CD4-positive, alpha-beta T cell treated with Interleukin-15 for 4 hours (primary cell): Measurements from ENCODE around the gene POU6F2.

ENCODE experiments used
- DNase-seq: peaks from one replicate; pipeline ENCODE4 v3.0.0-alpha.2; 2020; ENCODE audit warnings: low spot score

POU6F2 gene

DNA sequence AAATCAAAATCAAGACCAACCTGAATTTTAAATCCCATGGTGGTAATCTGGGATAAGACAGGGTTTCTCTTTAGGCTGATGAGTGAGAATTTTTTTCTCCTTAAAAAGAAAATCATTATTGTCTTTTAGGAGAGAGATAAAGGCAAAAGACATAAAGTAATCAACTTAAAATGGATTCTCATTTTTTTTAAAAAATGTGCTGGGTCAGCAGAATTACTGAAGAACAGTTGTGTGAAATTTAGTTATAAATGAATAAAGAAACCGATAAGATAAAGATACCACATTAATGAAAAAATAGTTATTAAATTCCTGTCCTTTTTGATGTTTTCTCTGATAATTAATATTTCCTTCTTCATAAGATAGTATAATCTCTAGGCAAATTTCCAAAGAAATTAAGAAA, 427.2 kb downstream of the POU6F2 start:
- DNase-seq = no peak

DNA sequence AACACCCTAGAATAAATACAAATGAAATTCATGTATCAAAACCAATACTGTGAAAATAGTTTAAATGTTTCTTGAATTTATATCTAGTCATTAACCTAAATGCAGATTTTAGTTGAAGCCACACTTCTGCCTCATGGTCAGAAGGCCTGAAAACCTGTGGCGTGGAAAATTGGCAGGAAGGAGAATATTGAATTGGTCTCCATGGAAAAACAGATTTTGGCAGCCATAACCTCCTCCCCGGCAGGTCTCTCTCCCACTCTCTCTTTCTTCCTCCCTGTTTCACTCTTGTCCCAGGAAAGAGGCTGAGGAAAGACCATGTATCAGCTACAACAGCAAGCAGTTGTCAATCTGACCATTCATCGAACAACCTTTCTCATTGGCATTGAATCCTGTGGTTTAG, 427.9 kb downstream of the POU6F2 start:
- DNase-seq = no peak

DNA sequence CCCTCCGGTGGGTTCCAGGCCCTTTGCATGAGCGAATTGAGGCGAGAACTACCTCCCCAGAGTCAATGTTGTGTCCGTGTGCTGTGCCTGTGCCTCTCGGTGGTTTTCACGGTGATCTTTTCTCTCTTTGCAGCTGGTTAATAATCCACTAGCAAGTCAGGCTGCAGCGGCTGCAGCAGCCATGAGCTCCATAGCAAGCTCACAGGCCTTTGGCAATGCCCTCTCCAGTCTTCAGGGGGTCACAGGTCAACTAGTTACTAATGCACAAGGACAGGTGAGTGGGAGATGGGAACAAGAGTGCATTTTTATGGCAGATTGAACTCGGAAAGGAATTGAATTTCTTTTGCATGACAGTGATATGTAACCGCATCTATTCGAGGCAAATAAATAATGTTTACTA, 428.8 kb downstream of the POU6F2 start:
- no peak for DNase-seq

DNA sequence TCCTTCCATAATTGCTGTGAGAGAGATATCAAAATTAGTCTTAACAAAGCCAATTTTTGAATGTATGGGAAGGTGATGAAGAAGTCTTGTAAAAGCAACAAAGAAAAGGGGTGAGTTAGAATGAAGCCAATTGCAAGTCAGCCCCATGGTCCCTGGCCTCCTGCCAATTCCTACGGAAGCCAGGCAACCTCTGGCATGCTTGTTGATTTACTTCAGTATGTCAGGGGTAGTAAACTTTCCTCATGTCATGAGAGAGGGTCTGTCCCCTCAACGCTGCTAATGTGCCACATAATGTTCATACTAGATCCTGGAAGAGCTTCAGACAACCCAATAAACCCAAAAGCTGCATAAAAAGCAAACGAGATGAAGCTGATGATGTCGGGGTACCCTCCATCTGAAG, 429.4 kb downstream of the POU6F2 start:
- no peak for DNase-seq

DNA sequence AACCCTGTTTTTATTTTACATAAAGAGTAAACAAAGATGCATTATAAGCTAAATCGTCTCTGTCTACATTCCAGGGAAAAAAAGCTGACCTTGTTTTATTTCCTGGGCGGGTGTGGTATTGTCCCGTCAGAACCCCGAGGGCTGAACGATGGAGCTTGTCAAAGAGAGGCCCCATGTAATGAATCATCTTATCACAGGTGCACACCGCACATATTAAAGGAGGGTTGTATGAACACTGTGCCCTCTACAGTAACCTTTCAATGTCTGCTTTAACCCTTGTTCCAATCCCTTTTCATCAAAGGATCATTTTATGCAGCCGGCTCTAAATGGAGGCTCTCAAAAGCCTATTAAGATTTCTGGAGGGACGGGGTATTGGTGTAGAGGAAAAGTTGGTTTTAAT, 430.0 kb downstream of the POU6F2 start:
- DNase-seq = no peak

DNA sequence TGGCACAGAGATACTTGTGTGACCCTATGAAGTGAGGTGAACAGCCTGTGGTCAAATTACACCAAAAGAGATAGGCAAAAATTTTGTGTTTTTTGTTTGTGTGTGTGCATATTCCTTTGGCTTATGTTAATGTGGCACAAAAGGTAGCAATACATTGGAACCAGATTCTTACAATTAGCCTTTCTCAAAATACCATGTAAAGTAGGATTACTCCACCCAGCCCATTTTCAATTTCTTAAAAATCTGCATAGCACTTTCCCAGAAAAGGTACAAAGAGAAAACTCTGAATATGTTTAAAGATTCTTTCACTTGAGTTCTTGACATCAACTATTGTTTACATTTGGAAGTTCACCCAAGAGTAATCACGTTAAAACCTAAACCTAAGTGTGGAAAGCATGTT, 431.2 kb downstream of the POU6F2 start:
- DNase-seq = no peak

DNA sequence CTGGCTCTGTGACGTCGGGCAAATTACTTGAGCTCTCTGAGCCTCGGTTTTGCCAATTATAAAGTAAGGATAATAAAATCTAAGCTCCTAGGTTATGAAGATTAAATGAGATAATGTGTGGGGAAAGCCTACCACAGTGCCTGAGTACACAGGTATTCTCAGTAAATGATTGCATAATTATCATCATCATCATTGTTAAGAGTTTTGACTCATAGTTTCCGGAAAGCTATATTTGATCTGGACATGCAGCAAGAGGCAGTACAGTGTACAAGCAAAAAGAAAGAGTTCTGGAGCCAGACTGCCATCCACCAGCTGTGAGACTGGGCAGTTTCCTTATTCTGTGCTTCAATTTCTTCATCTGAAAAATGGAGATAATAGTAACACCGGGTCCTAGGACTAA, 432.9 kb downstream of the POU6F2 start:
- no peak for DNase-seq

DNA sequence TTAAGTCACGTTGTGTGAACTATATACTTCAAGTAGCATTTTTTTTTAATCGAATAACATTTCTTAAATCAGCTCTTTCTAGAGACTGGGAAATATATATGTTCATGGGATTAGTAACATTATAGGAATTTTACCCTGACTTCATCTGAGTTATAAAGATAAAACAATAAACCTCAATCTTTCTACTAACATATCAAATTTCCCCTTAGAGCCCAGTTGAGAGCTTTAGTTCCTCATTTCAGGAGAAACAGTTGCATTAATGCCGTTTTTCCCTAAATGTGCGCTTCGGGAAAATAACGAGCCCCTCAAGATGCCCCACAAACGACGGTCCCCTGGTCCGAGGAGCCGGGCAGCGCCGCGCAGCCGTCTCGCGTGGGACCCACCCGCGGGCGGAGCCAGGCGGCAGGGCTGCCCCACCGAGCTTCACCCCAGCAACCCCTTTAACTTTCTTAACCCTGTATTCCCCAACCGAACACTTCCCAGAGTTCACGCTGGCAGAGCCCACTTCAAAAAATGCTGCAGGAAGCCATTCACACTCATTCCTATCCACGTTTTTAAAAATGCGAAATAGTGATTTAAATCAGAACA, 436.0 kb downstream of the POU6F2 start:
- no peak for DNase-seq

DNA sequence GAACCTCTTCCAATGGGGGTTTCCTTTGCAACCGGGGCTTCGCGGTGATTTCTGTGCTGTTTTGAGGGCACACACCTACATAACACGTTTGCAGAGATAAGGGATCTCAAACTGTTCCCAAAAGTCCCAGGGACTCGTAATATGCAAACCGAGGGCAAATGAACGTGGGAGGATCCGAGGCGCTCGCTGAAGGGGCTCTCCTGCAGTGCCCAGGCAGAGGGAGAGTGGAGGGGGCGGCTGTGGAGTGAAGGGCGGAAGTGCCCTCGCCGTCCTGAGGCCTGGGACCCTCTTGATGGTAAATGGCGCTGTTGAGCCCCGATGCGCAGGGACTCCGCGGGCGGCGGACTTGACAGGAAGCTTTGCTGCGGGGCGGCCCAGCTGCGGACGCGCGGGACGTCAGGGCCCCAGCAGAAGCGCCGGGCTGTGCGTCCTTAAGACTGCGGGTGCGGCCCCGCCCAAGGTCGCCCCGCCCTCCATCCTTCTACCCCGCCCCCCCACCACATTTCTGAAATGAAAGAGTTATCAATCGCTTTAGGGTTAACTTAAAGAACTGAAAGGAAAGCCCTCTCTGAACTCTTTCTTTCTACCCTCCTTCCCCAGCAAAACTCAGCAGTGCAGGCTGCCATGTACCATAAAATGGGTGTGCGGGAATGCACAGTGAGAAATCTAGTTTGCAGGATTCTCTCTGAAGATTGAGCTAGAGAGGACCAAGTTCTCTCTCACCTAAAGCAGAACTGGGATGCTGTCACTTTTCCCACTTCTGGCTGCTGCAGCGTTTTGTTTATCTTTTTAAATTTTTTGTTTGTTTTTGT, 436.7 kb downstream of the POU6F2 start:
- peak; percentile 17 for DNase-seq

DNA sequence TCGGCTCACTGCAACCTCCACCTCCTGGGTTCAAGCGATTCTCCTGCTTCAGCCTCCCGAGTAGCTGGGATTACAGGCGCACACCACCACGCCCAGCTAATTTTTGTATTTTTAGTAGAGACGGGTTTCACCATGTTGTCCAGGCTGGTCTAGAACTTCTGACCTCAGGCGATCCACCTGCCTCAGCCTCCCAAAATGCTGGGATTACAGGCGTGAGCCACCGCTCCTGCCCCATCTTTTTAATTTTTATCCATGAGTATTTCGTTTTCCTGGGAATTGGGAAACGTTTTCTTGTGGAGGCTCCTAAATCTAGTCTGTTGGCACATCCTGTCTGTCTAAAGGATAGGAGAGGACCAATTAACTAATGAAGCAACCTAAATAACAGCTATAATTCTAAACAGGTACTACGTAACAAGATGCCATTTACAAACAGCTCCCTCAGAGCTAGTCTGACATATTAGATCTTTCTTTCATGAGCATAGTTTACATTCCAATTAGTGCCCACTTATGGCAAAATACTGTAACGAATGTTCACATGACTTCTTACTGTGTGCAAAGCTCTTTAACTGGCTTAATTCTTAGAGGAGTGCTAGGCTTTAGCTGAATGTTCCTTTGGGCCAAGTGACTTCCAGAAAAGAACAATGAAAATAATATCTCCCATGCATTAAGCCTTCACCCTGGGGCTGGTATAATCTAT, 437.5 kb downstream of the POU6F2 start:
- DNase-seq = no peak

DNA sequence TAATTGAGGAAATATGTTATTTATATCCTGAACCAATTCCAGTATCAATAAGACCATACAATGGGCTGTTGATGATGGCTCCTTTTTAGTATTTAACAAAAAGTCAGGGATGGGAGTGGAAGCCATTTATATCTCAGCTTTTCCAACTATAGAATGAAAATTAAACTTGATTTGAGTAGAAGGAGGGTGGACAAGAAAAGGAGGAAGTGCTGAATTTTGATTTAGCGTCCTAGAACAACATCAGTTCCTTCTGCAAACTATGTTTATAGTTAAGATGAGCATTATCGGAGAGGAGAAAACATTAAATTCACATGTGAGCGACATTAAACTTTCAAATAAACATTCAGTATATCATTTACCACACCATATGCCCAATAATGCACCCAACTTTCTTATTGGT, 439.2 kb downstream of the POU6F2 start:
- DNase-seq = no peak

DNA sequence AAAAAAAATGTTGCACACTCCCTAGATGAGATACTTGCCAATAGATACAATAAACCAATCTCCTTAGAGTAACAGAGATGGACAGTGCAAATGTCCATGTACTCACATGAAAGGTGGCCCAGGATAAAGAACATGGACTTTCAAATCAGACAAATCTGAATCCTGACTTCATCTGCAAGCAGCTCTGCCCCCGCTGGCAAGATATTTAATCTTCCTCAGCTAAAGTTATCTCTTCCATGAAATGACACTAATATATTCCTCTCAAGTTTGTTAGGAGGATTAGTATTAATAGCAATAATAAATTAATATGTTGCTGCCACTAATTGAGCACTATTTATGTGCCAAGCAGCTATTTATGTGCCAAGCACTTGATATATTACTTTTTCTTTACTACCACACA, 439.9 kb downstream of the POU6F2 start:
- DNase-seq = no peak

DNA sequence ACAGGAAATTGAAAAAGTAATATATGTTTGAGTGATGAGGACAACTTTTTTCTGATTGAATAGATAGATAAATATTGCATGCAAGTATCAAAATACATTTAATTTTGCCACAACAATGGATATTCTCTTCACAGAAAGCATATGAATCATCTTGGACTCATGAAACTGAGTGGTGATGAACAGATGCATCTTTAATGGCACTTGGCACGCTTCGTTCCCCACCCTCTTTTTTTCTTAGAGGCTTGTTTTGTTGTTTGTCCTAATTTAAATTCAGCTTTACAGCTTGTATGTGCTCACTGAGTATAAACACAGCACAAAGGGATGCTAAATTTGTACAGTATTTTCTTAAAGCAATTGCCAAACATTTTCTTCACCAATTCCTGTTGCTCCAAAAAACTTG, 443.5 kb downstream of the POU6F2 start:
- no peak for DNase-seq

DNA sequence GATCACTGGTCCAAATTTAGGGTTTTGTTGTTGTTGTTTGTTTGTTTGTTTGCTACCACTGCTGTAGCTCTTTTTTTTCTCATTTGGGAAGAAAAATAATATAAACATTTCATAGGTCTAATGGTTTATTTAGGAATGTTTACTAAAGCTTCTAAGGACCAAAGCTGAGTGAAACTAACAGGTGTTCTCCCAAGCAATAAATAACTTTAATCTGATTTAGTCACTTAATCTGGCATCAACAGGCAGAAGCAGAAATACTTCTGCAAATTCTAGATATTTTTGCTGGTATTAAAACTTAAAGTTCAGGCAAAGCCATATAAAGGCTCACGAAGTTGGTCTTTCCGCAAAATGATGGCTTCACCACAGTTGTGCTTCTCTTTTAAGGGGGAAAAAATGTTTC, 444.0 kb downstream of the POU6F2 start:
- DNase-seq = no peak

DNA sequence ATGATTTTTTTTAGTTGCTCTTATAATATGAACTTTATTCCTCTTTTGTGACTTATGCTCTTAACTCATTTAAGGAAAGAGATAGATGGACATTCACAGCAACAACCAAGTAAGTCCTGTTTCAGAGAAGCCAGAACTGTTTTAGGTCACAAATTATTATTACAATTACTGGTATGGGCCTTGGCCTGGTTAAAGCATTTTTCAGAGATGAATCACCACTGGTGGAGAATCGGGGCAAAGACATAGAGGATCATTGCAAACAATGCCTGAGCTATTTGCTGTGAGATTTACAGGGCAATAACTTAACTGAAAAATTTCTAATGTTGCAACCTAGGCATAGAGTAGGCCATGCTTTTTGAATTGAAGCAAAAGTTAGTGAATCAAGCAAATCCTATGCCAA, 450.5 kb downstream of the POU6F2 start:
- no peak for DNase-seq

DNA sequence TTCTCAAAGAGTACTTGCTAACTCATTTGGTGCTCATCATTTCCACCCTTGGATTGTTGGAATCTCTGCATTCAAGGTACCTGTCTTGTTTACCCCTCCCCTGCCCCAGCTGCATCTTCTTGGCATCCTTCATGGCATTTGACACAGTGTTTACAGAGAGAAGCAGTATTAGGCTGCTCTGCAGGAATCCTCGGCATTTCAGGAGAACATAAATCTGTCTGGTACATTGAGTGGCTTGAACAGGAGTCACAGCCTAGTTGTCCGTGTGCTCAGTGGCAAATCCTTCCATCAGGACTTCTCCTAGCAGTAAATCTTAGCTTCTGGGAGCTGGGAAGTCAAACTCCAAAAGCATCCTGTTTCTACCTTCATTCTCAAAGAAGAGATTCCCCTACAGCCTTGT, 451.7 kb downstream of the POU6F2 start:
- no peak for DNase-seq

DNA sequence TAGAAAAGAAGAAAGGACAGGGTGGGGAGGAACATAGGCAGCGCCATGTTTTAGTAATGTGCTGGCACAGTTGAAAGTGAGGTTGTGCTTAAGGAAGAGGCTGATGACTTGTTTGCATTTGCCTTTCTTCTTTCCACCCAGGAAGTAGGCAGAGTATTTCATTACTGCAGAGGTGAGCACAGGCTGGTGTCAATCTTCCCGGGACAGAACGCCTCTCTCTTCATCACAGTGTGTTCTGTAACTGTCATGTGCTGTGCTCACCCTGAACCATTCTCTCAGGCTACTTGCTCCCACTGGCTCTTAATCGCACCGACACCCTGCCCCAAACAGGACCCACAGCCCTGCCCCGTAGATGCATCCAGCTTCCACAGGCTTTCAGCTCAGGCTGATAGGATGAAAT, 452.7 kb downstream of the POU6F2 start:
- DNase-seq = no peak

DNA sequence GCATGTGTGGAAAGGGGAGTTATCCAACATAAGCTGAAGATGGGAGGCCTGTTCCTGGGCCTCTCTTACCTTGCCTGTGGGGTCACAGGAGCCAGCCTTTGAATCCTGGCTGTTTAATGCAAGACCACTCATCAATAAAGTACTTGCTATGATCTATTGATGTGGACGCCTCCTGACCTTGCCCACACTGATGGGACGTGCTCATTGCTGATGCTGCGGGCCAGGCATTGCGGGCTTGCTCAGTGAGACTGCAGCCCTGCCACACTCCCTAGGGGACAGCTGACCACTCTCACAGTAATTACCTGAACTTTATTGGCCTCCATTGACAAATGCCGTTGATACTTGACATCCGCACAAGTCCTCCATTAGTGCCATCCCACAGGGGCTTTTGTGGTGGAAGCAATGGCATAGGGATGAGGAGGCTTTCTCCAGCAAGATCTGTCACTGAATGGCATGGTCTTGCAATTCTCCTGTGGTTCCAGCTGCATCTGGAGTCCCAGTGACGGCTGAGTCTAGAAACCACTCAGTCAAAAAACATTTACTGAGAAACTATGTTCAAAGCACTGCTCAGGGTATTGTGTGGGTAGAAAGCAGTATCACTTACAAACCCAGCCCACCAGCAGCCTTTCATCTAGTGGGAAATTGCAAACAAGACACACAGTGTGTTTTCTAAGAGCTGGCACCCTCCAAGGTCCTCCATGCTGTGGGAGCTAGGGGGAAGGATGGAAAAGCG, 453.4 kb downstream of the POU6F2 start:
- no peak for DNase-seq

DNA sequence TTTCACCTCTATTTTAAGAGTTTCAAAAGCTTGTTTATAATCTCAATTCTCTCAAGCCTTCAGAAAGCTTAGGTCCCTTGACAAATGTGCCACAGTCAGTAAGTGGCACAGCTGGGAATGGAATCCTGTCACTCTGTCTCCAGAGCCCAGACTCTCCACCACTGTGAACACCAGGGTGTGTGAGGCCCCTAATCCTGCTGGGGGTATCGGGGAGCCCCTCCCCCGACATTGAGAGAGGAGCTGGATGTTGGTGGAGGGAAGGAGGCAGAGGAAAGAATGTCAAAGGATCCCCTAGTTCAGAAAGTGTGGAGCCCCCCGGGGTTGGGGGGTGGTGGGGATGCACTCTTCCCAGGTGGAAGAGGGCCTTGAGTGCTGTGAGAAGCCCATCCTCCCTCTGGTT, 454.7 kb downstream of the POU6F2 start:
- DNase-seq = no peak

DNA sequence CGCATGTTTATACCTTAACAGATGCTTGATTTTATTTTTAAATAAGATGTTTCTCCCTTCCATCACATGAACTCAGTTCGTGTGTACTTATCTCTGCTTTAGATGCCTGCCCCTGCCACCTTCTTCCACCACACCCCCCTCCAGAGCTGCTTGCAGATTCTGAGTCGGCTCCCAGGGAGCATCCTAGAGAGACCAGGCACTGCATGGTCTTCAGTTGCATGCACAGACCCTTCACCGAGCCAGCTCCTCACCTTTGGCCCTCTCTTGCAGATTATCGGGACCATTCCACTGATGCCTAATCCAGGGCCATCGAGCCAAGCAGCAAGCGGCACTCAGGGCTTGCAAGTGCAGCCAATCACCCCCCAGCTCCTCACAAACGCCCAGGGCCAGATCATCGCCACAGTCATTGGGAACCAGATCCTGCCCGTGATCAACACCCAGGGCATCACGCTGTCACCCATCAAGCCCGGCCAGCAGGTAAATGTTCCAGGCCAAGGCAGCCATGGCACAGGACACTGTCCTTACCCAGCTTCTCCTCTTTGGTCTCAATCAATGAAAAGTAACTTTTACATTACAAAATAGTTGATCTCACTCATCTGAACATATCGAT, 455.2 kb downstream of the POU6F2 start:
- DNase-seq = no peak

DNA sequence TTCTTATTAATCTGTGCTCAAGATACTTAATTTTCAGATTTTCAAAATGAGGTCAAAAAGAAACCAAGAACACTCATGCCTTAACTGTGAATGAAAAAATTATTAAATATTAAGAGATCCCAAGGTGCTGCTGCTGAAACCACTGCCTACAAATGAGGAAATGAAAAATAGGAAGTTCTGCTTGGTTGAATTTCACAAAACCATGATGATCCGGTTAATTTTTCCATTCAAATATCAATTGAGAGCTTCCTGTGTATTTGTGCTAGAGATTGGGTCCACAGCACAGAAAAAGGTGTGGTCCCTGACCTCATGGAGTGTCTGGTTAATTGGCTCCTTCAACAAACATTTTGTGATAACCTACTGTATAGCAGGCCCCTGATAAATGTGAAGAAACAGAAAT, 455.8 kb downstream of the POU6F2 start:
- no peak for DNase-seq

DNA sequence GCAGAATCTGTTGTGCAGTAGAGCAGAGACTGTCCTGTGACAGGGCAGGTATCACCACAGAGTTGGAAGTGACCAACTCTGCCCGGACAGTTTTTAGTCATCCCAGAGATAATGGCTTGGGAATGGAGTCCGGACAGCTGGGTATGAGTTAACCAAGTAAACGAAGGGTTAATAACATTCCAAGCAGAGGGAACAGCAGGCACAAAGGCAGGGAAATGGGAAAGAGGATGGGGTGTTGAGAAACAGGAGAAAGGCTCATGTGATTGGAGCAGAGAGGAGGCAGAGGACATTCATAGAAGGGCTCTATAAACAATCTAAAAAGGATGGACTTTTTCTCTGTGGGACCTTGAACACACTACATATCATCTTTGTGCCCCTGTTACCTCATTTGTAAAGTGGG, 456.3 kb downstream of the POU6F2 start:
- no peak for DNase-seq
